Activated T-cell treated with anti-CD3 and anti-CD28 coated beads for 24 hours (primary cell): ENCODE measurements around the gene AP4B1.
"Not testable (repeated sequence)": the region's sequence is repeated elsewhere in the genome, so short reads cannot be mapped to it uniquely, and the experiment has no call there.

Source experiments
- DNase-seq: peaks from one replicate; pipeline ENCODE4 v3.0.0-alpha.2; 2020; ENCODE audit warnings: low read depth

Gene AP4B1

DNA sequence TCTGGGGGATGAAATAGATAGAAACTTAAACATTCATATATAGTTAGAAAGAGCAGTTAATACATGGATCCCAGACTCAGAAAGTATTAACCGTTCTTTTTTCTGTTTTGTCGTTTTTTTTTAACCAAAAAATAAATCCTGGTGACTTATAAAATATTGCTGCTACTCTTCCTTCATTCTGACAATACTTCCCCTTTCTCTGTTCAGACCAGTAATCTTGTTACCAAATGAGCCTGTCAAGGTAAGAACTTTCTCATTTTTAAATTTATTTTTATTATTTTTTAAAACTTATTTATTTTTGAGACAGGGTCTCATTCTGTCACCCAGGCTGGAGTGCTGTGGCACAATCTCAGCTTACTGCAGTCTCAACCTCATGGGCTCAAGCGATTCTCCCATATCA, 46.8 kb downstream of the AP4B1 start:
- DNase-seq, result no peak

DNA sequence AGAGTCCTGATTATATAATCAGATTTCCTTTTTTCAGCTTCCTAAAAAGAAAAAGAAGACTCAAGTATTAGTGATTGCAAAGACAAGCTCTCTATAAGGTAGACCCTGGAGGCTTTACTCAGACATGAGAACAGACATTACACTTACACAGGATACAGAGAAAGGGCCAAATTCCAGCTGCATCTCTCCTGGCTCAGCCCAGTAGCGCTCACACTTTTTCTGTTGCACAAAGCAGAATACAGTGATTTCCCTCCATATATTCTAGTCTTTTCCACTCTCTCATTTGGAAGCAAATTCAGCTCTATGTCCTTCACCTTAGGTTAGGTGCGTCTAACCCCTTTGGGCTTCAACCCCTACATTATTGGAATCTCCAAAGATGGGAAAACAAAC, 48.2 kb downstream of the AP4B1 start:
- DNase-seq, result no peak

DNA sequence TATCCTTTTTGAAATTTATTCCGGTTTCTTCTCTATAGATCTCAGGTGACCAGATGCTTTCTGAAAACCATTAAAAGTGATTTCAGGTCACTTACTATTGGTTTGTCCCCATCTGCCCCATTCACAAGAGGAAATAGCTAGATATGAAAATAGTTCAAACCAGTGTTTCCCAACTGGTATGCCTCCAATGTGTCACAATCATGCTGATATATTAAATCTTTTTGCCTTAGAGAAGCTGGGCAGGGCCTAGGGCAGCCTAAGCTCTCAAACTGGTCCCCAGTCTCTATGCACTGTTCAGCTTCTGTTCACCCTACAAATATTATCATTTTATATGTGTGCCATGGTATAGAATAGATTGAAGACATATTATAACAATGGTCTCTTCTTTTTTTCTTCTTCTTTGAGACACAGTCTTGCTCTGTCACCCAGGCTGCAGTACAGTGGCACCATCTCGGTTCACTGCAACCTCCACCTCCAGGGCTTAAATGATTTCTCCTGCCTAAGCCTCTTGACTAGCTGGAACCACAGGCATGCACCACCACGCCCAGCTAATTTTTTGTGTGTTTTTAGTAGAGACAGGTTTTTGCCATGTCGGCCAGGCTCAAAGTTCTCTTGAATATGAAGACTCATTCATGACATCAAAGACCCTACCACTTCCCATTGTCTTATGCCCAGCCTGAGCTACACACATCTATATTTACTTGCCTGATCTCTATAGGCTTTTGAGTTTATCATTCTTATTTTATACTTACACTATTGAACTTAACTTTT, 48.8 kb downstream of the AP4B1 start:
- no peak for DNase-seq

DNA sequence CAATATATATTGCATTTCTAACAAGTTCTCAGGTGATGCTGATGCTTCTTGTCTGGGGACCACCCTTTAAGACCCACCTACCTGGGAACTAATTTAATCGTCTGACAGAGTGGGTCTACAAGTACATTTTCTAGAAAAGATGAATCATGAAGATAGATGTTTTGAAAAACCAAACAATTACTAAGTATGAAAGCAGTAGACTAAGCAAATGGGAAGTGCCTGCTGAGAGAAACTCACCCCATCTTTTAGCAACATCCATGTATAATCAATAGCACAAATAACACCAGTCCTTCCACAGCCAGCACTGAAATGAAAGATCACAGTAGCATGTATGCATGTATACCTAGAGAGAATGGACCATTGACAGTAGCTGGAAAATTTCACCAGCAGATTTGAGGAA, 50.4 kb downstream of the AP4B1 start:
- no peak for DNase-seq

DNA sequence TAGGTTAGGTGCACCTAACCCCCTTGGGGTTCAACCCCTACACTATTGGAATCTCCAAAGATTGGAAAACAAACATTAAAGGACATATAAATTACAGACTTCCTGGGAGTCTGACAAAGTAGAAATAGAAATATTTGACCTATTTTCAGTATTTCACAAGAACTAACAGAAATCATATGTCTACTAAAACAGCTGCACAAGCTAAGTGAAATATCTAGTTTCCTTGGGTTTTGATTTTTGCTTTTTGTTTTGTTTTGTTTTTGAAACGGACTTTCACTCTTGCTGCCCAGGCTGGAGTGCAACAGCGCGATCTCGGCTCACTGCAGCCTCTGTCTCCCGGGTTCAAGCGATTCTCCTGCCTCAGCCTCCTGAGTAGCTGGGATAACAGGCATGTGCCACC, 51.9 kb downstream of the AP4B1 start:
- DNase-seq, result not testable (repeated sequence)

DNA sequence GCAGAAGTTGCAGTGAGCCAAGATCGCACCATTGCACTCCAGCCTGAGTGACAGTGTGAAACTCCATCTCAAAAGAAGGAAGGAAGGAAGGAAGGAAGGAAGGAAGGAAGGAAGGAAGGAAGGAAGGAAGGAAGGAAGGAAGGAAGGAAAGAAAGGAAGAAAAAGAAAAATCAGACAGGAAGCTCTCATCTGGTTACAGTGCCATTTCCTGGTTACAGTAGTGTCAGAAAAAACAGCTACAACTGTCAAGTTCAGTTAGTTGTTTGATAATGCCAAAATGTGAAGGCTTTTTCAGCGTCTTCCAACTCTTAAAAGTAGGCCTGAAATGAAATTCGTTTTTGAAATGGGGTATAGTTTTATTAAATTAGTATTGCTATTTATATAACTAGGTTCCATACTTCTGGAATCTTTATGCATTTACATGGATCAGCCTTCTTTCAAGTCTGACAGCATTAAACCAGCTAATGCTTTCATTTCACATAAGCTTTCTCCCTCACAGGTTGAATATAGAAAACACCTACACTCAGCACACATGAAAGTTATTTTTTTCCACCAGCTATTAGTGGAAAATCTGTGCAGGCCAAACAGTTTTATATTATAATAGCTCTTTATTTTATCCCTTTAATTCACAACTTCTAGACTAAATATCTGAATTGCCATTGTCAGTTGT, 54.3 kb downstream of the AP4B1 start:
- no peak for DNase-seq

DNA sequence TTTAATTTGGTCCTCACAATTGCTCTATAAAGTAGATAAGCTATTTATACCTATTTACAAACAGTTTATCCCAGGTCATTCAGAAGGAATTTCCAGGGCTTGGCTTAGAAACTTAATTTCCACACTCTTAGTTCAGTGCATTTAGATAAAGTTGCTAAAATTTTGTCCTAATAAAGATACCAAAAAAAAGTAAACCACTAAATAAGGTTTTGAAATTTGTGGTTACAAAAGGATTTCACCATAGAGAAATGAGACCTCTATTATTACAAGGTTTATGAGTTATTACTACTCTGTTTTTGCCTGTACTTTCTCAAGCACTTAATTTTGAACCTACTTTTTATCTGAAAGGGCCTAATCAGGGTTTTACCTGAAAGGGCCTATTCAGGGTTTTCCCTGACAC, 55.5 kb downstream of the AP4B1 start:
- no peak for DNase-seq

DNA sequence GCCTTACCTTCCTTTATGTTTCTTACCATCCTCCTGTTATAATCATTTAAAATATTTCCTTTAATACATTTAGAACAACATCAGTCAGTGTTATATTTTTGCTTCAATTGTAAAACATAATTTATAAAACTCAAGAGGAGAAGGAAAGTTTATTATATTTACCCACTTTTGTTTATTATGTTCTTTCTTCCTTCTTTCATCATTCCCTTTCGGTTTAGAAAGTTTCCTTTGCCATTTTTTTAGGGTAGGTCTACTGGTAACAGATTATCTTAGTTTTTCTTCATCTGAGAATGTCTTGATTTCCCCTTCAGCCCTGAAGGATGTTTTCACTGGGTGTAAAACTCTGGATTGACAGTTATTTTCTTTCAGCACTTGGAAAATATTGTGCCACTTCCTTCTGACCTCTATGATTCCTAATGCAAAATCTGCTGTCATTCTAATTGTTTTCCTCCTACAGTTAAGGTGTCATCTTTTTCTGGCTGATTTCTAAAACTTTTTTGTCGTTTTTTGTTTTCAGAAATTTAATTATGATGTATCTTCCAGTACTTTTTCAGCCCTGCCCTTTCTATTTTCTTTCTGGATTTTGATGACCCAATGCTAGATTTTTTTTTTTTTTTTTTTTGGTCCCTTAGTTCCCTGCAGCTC, 58.1 kb downstream of the AP4B1 start:
- no peak for DNase-seq
